ENCODE data around the gene DLG2. TPM values are rescaled to one million over a fixed set of nuclear protein-coding genes. Genes with fewer than 3 reads are reported as not detected.

DLG2 gene
- polyA plus RNA-seq, 1 experiment, result 0.68 TPM

DNA sequence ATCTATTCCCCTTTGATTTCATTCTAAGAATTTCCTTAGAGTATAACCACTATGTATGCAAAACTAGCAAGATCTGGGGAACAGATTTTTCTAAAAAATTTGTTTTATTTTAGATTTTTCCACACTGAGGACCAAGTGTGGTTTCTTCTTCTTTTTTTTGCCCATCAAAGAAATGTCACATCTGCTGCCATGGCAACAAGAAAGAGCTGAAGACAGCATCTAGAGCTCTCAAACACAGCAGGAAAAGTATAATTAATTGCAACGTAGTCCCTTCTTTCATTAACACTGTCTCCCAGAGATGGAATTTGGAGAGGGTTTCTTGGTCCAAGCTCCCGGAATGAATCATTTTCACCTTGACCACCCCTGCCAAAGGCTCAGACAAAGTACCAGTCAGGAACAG is 2084.3 kb downstream of the DLG2 start:
- no peak overlapping the region for H3K27ac ChIP-seq (ENCODE audit: low read depth, low read length)
- TF ChIP-seq, protein P1, sequence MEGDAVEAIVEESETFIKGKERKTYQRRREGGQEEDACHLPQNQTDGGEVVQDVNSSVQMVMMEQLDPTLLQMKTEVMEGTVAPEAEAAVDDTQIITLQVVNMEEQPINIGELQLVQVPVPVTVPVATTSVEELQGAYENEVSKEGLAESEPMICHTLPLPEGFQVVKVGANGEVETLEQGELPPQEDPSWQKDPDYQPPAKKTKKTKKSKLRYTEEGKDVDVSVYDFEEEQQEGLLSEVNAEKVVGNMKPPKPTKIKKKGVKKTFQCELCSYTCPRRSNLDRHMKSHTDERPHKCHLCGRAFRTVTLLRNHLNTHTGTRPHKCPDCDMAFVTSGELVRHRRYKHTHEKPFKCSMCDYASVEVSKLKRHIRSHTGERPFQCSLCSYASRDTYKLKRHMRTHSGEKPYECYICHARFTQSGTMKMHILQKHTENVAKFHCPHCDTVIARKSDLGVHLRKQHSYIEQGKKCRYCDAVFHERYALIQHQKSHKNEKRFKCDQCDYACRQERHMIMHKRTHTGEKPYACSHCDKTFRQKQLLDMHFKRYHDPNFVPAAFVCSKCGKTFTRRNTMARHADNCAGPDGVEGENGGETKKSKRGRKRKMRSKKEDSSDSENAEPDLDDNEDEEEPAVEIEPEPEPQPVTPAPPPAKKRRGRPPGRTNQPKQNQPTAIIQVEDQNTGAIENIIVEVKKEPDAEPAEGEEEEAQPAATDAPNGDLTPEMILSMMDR (IDR thresholded peaks at IDR 0.05; ENCODE audit: low read depth, low read length), result no peak
- no peak overlapping the region for H3K4me3 ChIP-seq (ENCODE audit: low read depth, low read length)
- CTCF ChIA-PET, result interaction anchor here (0.6 kb wide), 1 partner anchor 19 kb away, joined by 4 read pairs; no protein-coding TSS in a partner anchor
- no peaks in the 10 kb centered on the region for H3K9me3 ChIP-seq (ENCODE audit: control insufficient read depth, insufficient read depth, low read length)
- DNase-seq (ENCODE audit: low read depth, low spot score), result no peak
- POLR2A ChIA-PET, result no interaction called here
- H3K27me3 ChIP-seq (ENCODE audit: control insufficient read depth, insufficient read depth, low read length), result no peaks in the 10 kb centered on the region

DNA sequence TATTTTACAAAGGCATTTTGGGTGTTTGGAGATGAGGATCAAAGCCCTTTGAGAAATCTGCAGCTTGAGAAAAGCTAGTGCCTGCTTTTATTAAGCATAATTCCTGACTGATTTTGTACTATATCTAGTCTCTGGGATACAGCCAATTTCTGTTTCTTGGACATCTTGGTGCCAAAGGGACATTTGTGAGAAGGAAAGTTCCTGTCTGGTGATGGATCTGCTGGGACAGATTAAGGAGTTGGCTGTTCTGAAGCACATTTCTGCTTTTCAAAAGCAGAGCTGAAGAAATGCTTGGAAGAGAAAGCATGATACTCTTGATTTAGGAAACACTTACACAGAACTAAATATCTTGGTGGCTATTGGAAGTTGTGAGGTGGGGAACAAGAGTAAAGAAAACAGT is 2086.4 kb downstream of the DLG2 start:
- no peak overlapping the region for H3K4me3 ChIP-seq (ENCODE audit: low read depth, low read length)
- POLR2A ChIA-PET, result no interaction called here
- no peak overlapping the region for H3K27ac ChIP-seq (ENCODE audit: low read depth, low read length)
- TF ChIP-seq, protein P1 (IDR thresholded peaks at IDR 0.05; ENCODE audit: low read depth, low read length), result no peak
- CTCF ChIA-PET, result interaction anchor here (1.3 kb wide), 1 partner anchor 12 kb away, joined by 3 read pairs; no protein-coding TSS in a partner anchor
- no peaks in the 10 kb centered on the region for H3K27me3 ChIP-seq (ENCODE audit: control insufficient read depth, insufficient read depth, low read length)
- H3K9me3 ChIP-seq (ENCODE audit: control insufficient read depth, insufficient read depth, low read length), result no peaks in the 10 kb centered on the region
- DNase-seq (ENCODE audit: low read depth, low spot score), result no peak

DNA sequence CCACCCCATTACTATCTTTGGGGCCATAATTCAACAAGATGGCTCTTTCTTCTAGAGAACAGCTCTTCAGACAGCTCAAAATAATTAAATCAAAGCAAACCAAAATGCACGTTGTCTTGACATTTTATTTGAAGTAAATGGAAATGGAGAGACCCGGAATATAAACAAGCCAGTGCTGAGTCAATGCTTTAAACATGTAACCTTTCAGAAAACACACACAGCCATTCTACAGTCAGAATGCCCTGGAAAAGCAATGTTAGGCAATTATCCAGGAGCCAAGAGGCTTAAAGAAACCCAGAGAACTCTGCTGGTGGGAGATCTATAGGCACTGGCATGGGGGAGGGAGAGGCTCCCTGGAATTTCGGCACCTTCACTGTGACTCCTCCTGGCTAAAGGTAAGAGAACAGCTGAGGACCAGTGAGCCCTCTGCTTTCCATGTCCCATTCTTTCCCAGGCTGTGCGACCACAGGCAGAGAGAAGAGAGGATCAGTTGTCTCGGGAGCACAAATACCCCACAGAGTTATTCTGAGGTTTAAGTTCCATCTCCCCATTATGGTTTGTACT is 2086.9 kb downstream of the DLG2 start:
- CTCF ChIA-PET, result interaction anchor here (0.6 to 1.3 kb wide), 3 partner anchors 12 to 276 kb away, joined by 3 read pairs; no protein-coding TSS in a partner anchor
- no peaks in the 10 kb centered on the region for H3K9me3 ChIP-seq (ENCODE audit: control insufficient read depth, insufficient read depth, low read length)
- H3K27ac ChIP-seq (ENCODE audit: low read depth, low read length), result no peak overlapping the region
- H3K4me3 ChIP-seq (ENCODE audit: low read depth, low read length), result no peak overlapping the region
- POLR2A ChIA-PET, result no interaction called here
- TF ChIP-seq, protein P1 (IDR thresholded peaks at IDR 0.05; ENCODE audit: low read depth, low read length), result no peak
- no peaks in the 10 kb centered on the region for H3K27me3 ChIP-seq (ENCODE audit: control insufficient read depth, insufficient read depth, low read length)
- DNase-seq (ENCODE audit: low read depth, low spot score), result peak; percentile 41

DNA sequence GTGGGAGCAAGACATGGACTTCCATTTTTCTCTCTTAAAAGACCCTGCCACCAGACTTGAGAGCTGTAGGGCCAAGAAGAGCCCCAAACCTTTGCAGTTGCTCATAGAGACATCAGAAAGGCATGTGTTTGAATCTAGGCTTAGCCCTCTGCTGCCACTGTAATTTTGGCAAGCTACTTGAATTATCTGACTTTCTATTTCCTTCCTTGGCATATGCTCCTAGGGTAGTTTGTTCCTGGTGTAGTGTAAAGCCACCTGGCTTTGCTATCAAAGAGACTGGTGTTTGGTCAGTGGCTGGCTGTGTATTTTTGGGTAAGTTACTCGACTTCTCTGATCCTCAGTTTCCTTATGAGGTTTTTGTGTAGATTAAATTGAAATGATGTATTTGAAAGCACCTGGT is 2088.9 kb downstream of the DLG2 start:
- H3K27ac ChIP-seq (ENCODE audit: low read depth, low read length), result no peak overlapping the region
- H3K4me3 ChIP-seq (ENCODE audit: low read depth, low read length), result no peak overlapping the region
- TF ChIP-seq, protein P1 (IDR thresholded peaks at IDR 0.05; ENCODE audit: low read depth, low read length), result no peak
- DNase-seq (ENCODE audit: low read depth, low spot score), result no peak
- no peaks in the 10 kb centered on the region for H3K27me3 ChIP-seq (ENCODE audit: control insufficient read depth, insufficient read depth, low read length)
- POLR2A ChIA-PET, result no interaction called here
- no peaks in the 10 kb centered on the region for H3K9me3 ChIP-seq (ENCODE audit: control insufficient read depth, insufficient read depth, low read length)
- CTCF ChIA-PET, result no interaction called here

DNA sequence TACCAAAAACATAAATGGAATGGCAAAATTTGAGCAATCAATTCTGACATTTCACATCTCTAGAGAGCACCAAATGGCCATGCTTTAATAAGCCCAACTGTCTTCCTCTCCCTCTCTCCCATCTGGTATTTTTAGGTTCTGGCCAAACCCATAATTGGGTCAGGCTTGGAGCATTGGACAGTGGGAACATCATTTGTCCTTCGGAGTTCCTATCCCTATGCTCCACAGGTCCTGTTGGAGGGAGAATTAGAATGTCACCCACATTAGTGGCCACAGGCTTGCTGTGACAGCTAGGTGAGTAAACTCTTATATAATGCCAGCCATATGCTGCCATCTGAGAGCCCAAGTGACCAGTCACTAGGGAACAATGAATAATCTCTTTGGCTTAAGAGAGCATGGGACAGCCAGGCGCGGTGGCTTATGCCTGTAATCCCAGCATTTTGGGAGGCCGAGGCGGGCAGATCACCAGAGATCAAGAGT is 2090.0 kb downstream of the DLG2 start:
- no peaks in the 10 kb centered on the region for H3K9me3 ChIP-seq (ENCODE audit: control insufficient read depth, insufficient read depth, low read length)
- POLR2A ChIA-PET, result no interaction called here
- no peak overlapping the region for H3K27ac ChIP-seq (ENCODE audit: low read depth, low read length)
- TF ChIP-seq, protein P1 (IDR thresholded peaks at IDR 0.05; ENCODE audit: low read depth, low read length), result no peak
- no peak for DNase-seq (ENCODE audit: low read depth, low spot score)
- H3K27me3 ChIP-seq (ENCODE audit: control insufficient read depth, insufficient read depth, low read length), result no peaks in the 10 kb centered on the region
- H3K4me3 ChIP-seq (ENCODE audit: low read depth, low read length), result no peak overlapping the region
- CTCF ChIA-PET, result no interaction called here
